K562 (cell line): ENCODE data around the gene PALM3. TPM values are rescaled to one million over a fixed set of nuclear protein-coding genes. Genes with fewer than 3 reads are reported as not detected.

Experiments
- ATAC-seq: fragments of 200-7000 bp; cut with Tn5 transposase; 3 replicates; pipeline ENCODE4 v1.9.1; 2020; ENCODE audit warnings: moderate library complexity
- BruUV-seq: library from RNA; stranded (reverse); fragments of 400-500 nt; replicated peaks from 2 replicates; lab custom pipeline; 2021; lab: Mats Ljungman, UMichigan
- CTCF ChIA-PET: fragments of 300-600 bp; formaldehyde crosslinking; extraction: SDS; loops from one replicate; lab custom pipeline; 2021; ENCODE audit warnings: low intra/inter-chr PET ratio; lab: Yijun Ruan, JAX
- POLR2A ChIA-PET: fragments of 300-600, 350-650 bp; sonication (Branson Sonifier 250); formaldehyde crosslinking; extraction: SDS; loops from one replicate; lab custom pipeline; 2021; ENCODE audit warnings: antibody characterized with exemption, inconsistent platforms; lab: Yijun Ruan, JAX
- DNase-seq, 4 experiments: peaks; one replicate each; pipeline versions ENCODE4 v3.0.0 to v3.0.0-alpha.2; 2011 to 2018; ENCODE audit warnings: low spot score in 3 of 4, mixed read lengths in 3 of 4; ENCODE audit errors: extremely low read depth in 1 of 4
- FAIRE-seq: peaks from 2 replicates; lab custom pipeline; 2011; peaks lifted over from hg19 to GRCh38; lab: Jason Lieb, UNC
- H2AFZ ChIP-seq: 2 replicates; pipeline ENCODE4 v1.6.0; 2011; ENCODE audit warnings: low read depth, low read length, control low read depth, inconsistent platforms
- H3K27ac ChIP-seq: fragments of 200-600 bp; 3 replicates; pipeline ENCODE4 v1.8.0; 2011; ENCODE audit warnings: low read depth, mild to moderate bottlenecking, control low read depth, inconsistent platforms, low read length, moderate library complexity, mixed read lengths; ENCODE audit errors: extremely low read depth
- H3K27me3 ChIP-seq, 2 experiments: fragments of 300-600 bp in 1 of 2; 2 replicates in 1 of 2; 3 replicates in 1 of 2; pipeline versions ENCODE4 v1.6.0 to v1.8.0; 2011; ENCODE audit warnings: inconsistent platforms in 2 of 2, low read length in 2 of 2, mild to moderate bottlenecking in 1 of 2, mixed read lengths in 1 of 2, moderate library complexity in 1 of 2; ENCODE audit not compliant: control insufficient read depth in 2 of 2, insufficient read depth in 2 of 2
- H3K36me3 ChIP-seq: fragments of 300-600 bp; 3 replicates; pipeline ENCODE4 v1.8.0; 2011; ENCODE audit warnings: mild to moderate bottlenecking, low read length, inconsistent platforms; ENCODE audit not compliant: control insufficient read depth, insufficient read depth
- H3K4me1 ChIP-seq, 2 experiments: fragments of 200-600 bp in 1 of 2; replicated peaks in 1 of 2; 2 replicates in 1 of 2; 3 replicates in 1 of 2; pipeline versions ENCODE4 v1.5.1 to v1.8.0; 2011; ENCODE audit warnings: inconsistent platforms in 2 of 2, low read length in 2 of 2, mild to moderate bottlenecking in 1 of 2, mixed read lengths in 1 of 2, moderate library complexity in 1 of 2; ENCODE audit not compliant: control insufficient read depth in 2 of 2, insufficient read depth in 2 of 2
- H3K4me2 ChIP-seq: 2 replicates; pipeline ENCODE4 v1.6.1; 2011; ENCODE audit warnings: low read length, control low read depth, inconsistent platforms, mixed read lengths; ENCODE audit not compliant: insufficient read depth
- H3K4me3 ChIP-seq: fragments of 200-600 bp; sonication (generic), shearing (Covaris generic); 2 replicates; pipeline ENCODE4 v1.5.1; 2016; ENCODE audit warnings: control low read depth, inconsistent platforms
- H3K79me2 ChIP-seq: fragments of 200-600 bp; 3 replicates; pipeline ENCODE4 v1.8.0; 2011; ENCODE audit warnings: low read length, inconsistent platforms; ENCODE audit not compliant: control insufficient read depth, insufficient read depth
- H3K9ac ChIP-seq, 2 experiments: 2 replicates each; pipeline versions ENCODE4 v1.6.0 to v1.6.1; 2011; ENCODE audit warnings: low read depth in 2 of 2, low read length in 2 of 2, control low read depth in 1 of 2, inconsistent platforms in 1 of 2, mild to moderate bottlenecking in 1 of 2, mixed read lengths in 1 of 2; ENCODE audit not compliant: insufficient read depth in 1 of 2
- H3K9me1 ChIP-seq: one replicate; pipeline ENCODE4 v1.6.0; 2011; ENCODE audit warnings: inconsistent platforms, mild to moderate bottlenecking, low read length, moderate library complexity; ENCODE audit not compliant: control insufficient read depth, insufficient read depth
- H3K9me3 ChIP-seq: replicated peaks from 2 replicates; pipeline ENCODE4 v1.5.1; 2011; ENCODE audit warnings: low read depth, low read length, inconsistent platforms; ENCODE audit not compliant: control insufficient read depth, insufficient read depth
- H4K20me1 ChIP-seq: replicated peaks from 2 replicates; pipeline ENCODE4 v1.6.1; 2011; ENCODE audit warnings: low read length, inconsistent platforms, mixed read lengths; ENCODE audit not compliant: control insufficient read depth, insufficient read depth
- BHLHE40 ChIP-seq: IDR thresholded peaks from 2 replicates; pipeline ENCODE4 v1.6.1; 2011; ENCODE audit warnings: low read length, improper control_type of control experiment
- DNMT1 ChIP-seq: fragments of 450-650 bp; IDR thresholded peaks from 2 replicates; pipeline ENCODE4 v1.6.1; 2016; ENCODE audit warnings: antibody characterized with exemption, mild to moderate bottlenecking
- FOXM1 ChIP-seq, 2 experiments: fragments of 450-650 bp in 1 of 2; sonication (generic) in 1 of 2; formaldehyde crosslinking in 1 of 2; IDR thresholded peaks; 2 replicates each; pipeline versions ENCODE4 v1.6.1 to v1.9.0; 2017 to 2022; ENCODE audit warnings: low read depth in 2 of 2, mild to moderate bottlenecking in 2 of 2, missing genetic modification reagents in 1 of 2, moderate library complexity in 1 of 2
- MEF2D ChIP-seq: conservative IDR thresholded peaks from 2 replicates; pipeline ENCODE4 v1.6.1; 2016; ENCODE audit warnings: low read depth, missing genetic modification characterization, missing compliant biosample characterization
- NR2C1 ChIP-seq, 2 experiments: fragments of 450-650 bp; IDR thresholded peaks; 2 replicates each; pipeline ENCODE4 v1.6.1; 2017; ENCODE audit warnings: mild to moderate bottlenecking in 2 of 2, antibody characterized with exemption in 1 of 2, inconsistent platforms in 1 of 2, missing compliant biosample characterization in 1 of 2, missing genetic modification characterization in 1 of 2
- PRDM10 ChIP-seq: fragments of 450-650 bp; IDR thresholded peaks from 2 replicates; pipeline ENCODE4 v1.6.1; 2018; ENCODE audit not compliant: partially characterized antibody
- PTBP1 ChIP-seq: fragments of 200-400 bp; formaldehyde crosslinking; IDR thresholded peaks from 2 replicates; pipeline ENCODE4 v1.6.1; 2017; ENCODE audit warnings: low read depth, low read length
- SNRNP70 ChIP-seq: fragments of 200-400 bp; formaldehyde crosslinking; optimal IDR thresholded peaks from 2 replicates; pipeline ENCODE3; 2017; ENCODE audit warnings: low read depth, low read length
- ZNF174 ChIP-seq: fragments of 250-450 bp; sonication (Bioruptor Pico); IDR thresholded peaks from 2 replicates; pipeline ENCODE4 v1.4.0; 2020; ENCODE audit warnings: mild to moderate bottlenecking
- ZNF740 ChIP-seq, 3 experiments: fragments of 200-800 bp in 1 of 3; sonication (Bioruptor generic) in 1 of 3; sonication (generic) in 1 of 3; formaldehyde crosslinking in 1 of 3; IDR thresholded peaks; 2 replicates each; pipeline versions ENCODE4 v1.6.1 to v1.8.0; 2016 to 2022; ENCODE audit warnings: mild to moderate bottlenecking in 2 of 3, missing compliant biosample characterization in 2 of 3, missing genetic modification characterization in 2 of 3, missing genetic modification reagents in 1 of 3
- WGBS: fragments of 100-300 bp; shearing (Covaris generic); methylation state at CpG from one replicate; pipeline ENCODE4 v1.1.6; 2016; ENCODE audit warnings: low coverage, mixed read lengths; ENCODE audit not compliant: insufficient coverage; ENCODE audit errors: missing lambda C conversion rate; 5-methylcytosine and 5-hydroxymethylcytosine counted together
- in situ Hi-C: fragments of 300-500 bp; cut with MboI; formaldehyde crosslinking; loops from 4 replicates; pipeline ENCODE4 v1.15.0; 2018; ENCODE audit warnings: inconsistent platforms, mixed read lengths
- intact Hi-C: fragments of 100-400 bp; cut with micrococcal nuclease; formaldehyde crosslinking; loops from 2 replicates; pipeline ENCODE4 v1.14.2; 2022
- polyA plus RNA-seq, 8 experiments: library from polyadenylated mRNA; depleted of rRNA in 4 of 8; stranded (reverse) in 5 of 8; unstranded in 3 of 8; fragments of >200 nt; fragmentation: Nextera tagmentation in 2 of 8; fragmentation: Illumina TruSeq in 1 of 8; extraction: Ambion mirVana in 2 of 8; extraction: Trizol in 1 of 8; gene quantifications; 2 replicates each; pipeline versions ENCODE4 v1.2.1 to v1.2.3, GENCODE V29; 2011 to 2014; ENCODE audit warnings: inconsistent platforms in 1 of 8, missing spikeins in 1 of 8
- total RNA-seq, 7 experiments: library from RNA; depleted of rRNA in 6 of 7; stranded (reverse); fragments of >200 nt in 6 of 7; fragmentation: Illumina TruSeq in 2 of 7; extraction: Trizol in 2 of 7; gene quantifications; 2 replicates each; pipeline versions ENCODE4 v1.2.1 to v1.2.3, GENCODE V29; 2011 to 2021; ENCODE audit warnings: low replicate concordance in 1 of 7
- TF ChIP-seq, protein P1 (sequence below): fragments of 200-800 bp; sonication (Bioruptor generic); IDR thresholded peaks from 2 replicates; pipeline ENCODE4 v1.6.1; 2017; ENCODE audit warnings: missing genetic modification characterization, missing compliant biosample characterization

PALM3 gene
- total and polyA plus RNA-seq, 9 of the 15 experiments (the other 6 are each of a cell fraction or from before 2014, with no cell fraction given) = 0.07 to 9.3 (median 3.3) TPM

DNA sequence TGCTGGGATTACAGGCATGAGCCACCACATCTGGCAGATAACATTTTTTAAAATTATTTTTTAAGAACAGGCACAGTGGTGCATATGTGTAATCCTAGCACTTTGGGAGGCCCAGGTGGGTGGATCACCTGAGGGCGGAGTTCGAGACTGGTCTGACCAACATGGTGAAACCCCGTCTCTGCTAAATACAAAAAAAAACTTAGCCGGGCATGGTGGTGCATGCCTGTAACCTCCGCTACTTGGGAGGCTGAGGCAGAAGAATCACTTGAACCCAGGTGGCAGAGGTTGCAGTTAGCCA, 631 bp upstream of the PALM3 start (continued):
- TF ChIP-seq MEF2D (tag) (no peak), ZNF174 (CRISPR knock-in tag) (no peak), DNMT1 (no peak), SNRNP70 (no peak), FOXM1 (IDR thresholded peaks at IDR 0.05; ENCODE audit: low read depth) (no peak), FOXM1 (CRISPR knock-in tag; IDR thresholded peaks at IDR 0.05; ENCODE audit: low read depth) (no peak)

GRCh38 chr19:14061081-14061749, 661 bp downstream of the PALM3 start:
- Histone ChIP-seq H3K4me1 (peaks cover 36 to 50% of the 10 kb centered on the region in 2 experiments), H3K4me2 (peak overlapping the region; percentile 52)
- 8% methylated on average over 8 of the region's 9 CpGs for WGBS
- TF ChIP-seq BHLHE40 (0 out of 2 replicates have a peak, but pooled peaks have one; percentile 11), NR2C1 (IDR thresholded peaks at IDR 0.05) (no peak), NR2C1 (tag; IDR thresholded peaks at IDR 0.05) (0 out of 2 replicates have a peak, but pooled peaks have one; percentile 26), PRDM10 (peak; percentile 96), PTBP1 (0 out of 2 replicates have a peak, but pooled peaks have one; percentile 13), ZNF740 (CRISPR knock-in tag; IDR thresholded peaks at IDR 0.05) (no peak), ZNF740 (tag; IDR thresholded peaks at IDR 0.05) (peak in 1 of 2 experiments; percentile 21; a peak in 1 of 4 replicates)
- TF ChIP-seq, protein P1, sequence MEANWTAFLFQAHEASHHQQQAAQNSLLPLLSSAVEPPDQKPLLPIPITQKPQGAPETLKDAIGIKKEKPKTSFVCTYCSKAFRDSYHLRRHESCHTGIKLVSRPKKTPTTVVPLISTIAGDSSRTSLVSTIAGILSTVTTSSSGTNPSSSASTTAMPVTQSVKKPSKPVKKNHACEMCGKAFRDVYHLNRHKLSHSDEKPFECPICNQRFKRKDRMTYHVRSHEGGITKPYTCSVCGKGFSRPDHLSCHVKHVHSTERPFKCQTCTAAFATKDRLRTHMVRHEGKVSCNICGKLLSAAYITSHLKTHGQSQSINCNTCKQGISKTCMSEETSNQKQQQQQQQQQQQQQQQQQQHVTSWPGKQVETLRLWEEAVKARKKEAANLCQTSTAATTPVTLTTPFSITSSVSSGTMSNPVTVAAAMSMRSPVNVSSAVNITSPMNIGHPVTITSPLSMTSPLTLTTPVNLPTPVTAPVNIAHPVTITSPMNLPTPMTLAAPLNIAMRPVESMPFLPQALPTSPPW (CRISPR knock-in tag) = peak; percentile 41

More at GRCh38 chr19:14061081-14061749, 661 bp downstream of the PALM3 start:
- Histone ChIP-seq H3K9me1 (no peaks in the 10 kb centered on the region), H3K4me3 (no peak overlapping the region), H3K27ac (peak overlapping the region; percentile 65; the same call in 2 of the 3 replicates), H3K36me3 (no peaks in the 10 kb centered on the region), H3K9me3 (no peaks in the 10 kb centered on the region), H4K20me1 (no peaks in the 10 kb centered on the region), H3K79me2 (no peaks in the 10 kb centered on the region), H2AFZ (peak overlapping the region; percentile 95), H3K9ac (peak overlapping the region; percentile 4 to 49; a peak in 3 of 4 replicates), H3K27me3 (no peaks in the 10 kb centered on the region)
- no TSS peak for BruUV-seq
- in situ Hi-C loops = loop anchor here (25.0 kb wide), 1 partner anchor 474 kb away; no protein-coding TSS in a partner anchor
- DNase-seq (peak in 3 of 4 experiments; percentile 8 to 62 (median 60)), FAIRE-seq (peak; percentile 85), ATAC-seq (peak; percentile 27)
- CTCF ChIA-PET = no interaction called here
- intact Hi-C loops = no loop called here
- POLR2A ChIA-PET = interaction anchor here (0.7 to 2.4 kb wide), 4 partner anchors 9 to 108 kb away, joined by 3 to 8 read pairs (median 3); partner anchors contain the start of gene DCAF15
